IMR-90 (cell line): Measurements from ENCODE around the gene ADGRG7. TPM values are rescaled to one million over a fixed set of nuclear protein-coding genes. Genes with fewer than 3 reads are reported as not detected.

ENCODE experiments used
- ATAC-seq: fragments of 200-7000 bp; cut with Tn5 transposase; 2 replicates; pipeline ENCODE4 v1.9.1; 2020; ENCODE audit warnings: low read depth, mild to moderate bottlenecking, moderate library complexity
- BruUV-seq: library from RNA; stranded (reverse); fragments of 400-500 nt; replicated peaks from 2 replicates; lab custom pipeline; 2021; lab: Mats Ljungman, UMichigan
- CTCF ChIA-PET: fragments of 300-600 bp; formaldehyde crosslinking; extraction: SDS; loops from one replicate; lab custom pipeline; 2021; ENCODE audit warnings: antibody characterized with exemption; lab: Yijun Ruan, JAX
- POLR2A ChIA-PET: fragments of 300-600 bp; sonication (Branson Sonifier 250); formaldehyde crosslinking; loops from one replicate; lab custom pipeline; 2022; ENCODE audit warnings: antibody characterized with exemption; ENCODE audit not compliant: unreplicated experiment; lab: Charles Lee
- DNase-seq: peaks from one replicate; pipeline ENCODE4 v3.0.0; 2013
- H2AFZ ChIP-seq: replicated peaks from 2 replicates; pipeline ENCODE3; 2013; ENCODE audit warnings: low read length, mild to moderate bottlenecking; ENCODE audit not compliant: poor library complexity
- H2AK5ac ChIP-seq: 2 replicates; pipeline ENCODE4 v1.6.1; 2013; ENCODE audit warnings: low read depth, low read length, inconsistent platforms
- H2AK9ac ChIP-seq: replicated peaks from 2 replicates; pipeline ENCODE3; 2013; ENCODE audit warnings: mild to moderate bottlenecking, low read depth, low read length, moderate library complexity; ENCODE audit not compliant: poor library complexity
- H2BK120ac ChIP-seq: 2 replicates; pipeline ENCODE4 v1.6.1; 2013; ENCODE audit warnings: low read depth, low read length, inconsistent platforms
- H2BK15ac ChIP-seq: 3 replicates; pipeline ENCODE4 v1.6.1; 2013; ENCODE audit warnings: low read depth, low read length, inconsistent platforms
- H2BK20ac ChIP-seq: 2 replicates; pipeline ENCODE4 v1.6.1; 2013; ENCODE audit warnings: low read depth, mild to moderate bottlenecking, inconsistent platforms, low read length, moderate library complexity
- H2BK5ac ChIP-seq: 2 replicates; pipeline ENCODE4 v1.6.1; 2013; ENCODE audit warnings: mild to moderate bottlenecking, low read depth, low read length, inconsistent platforms; ENCODE audit not compliant: poor library complexity, severe bottlenecking
- H3K14ac ChIP-seq: replicated peaks from 2 replicates; pipeline ENCODE4 v1.6.1; 2013; ENCODE audit warnings: low read depth, low read length, inconsistent platforms
- H3K18ac ChIP-seq: 2 replicates; pipeline ENCODE4 v1.6.1; 2013; ENCODE audit warnings: low read depth, low read length, control low read depth
- H3K23ac ChIP-seq: 2 replicates; pipeline ENCODE4 v1.6.1; 2013; ENCODE audit warnings: low read depth, low read length, inconsistent platforms
- H3K27ac ChIP-seq: 2 replicates; pipeline ENCODE4 v1.5.1; 2013; ENCODE audit warnings: mild to moderate bottlenecking, control low read depth, low read length; ENCODE audit not compliant: insufficient read depth
- H3K27me3 ChIP-seq: 2 replicates; pipeline ENCODE4 v1.6.1; 2013; ENCODE audit warnings: low read length; ENCODE audit not compliant: control insufficient read depth, insufficient read depth
- H3K36me3 ChIP-seq: 2 replicates; pipeline ENCODE4 v1.6.1; 2013; ENCODE audit warnings: low read length, mixed read lengths; ENCODE audit not compliant: control insufficient read depth, insufficient read depth
- H3K4ac ChIP-seq: 2 replicates; pipeline ENCODE4 v1.6.1; 2013; ENCODE audit warnings: low read depth, low read length, inconsistent platforms
- H3K4me1 ChIP-seq: 2 replicates; pipeline ENCODE4 v1.6.1; 2013; ENCODE audit warnings: low read length, mixed read lengths; ENCODE audit not compliant: control insufficient read depth, insufficient read depth
- H3K4me2 ChIP-seq: 2 replicates; pipeline ENCODE4 v1.6.1; 2013; ENCODE audit warnings: low read depth, mild to moderate bottlenecking, control low read depth, low read length, moderate library complexity
- H3K4me3 ChIP-seq: 2 replicates; pipeline ENCODE4 v1.5.1; 2013; ENCODE audit warnings: low read depth, mild to moderate bottlenecking, control low read depth, low read length, moderate library complexity; ENCODE audit not compliant: insufficient read depth
- H3K56ac ChIP-seq: 2 replicates; pipeline ENCODE4 v1.6.1; 2013; ENCODE audit warnings: low read length, inconsistent platforms; ENCODE audit not compliant: insufficient read depth; ENCODE audit errors: extremely low read depth
- H3K79me1 ChIP-seq, 2 experiments: 2 replicates each; pipeline ENCODE4 v1.6.1; 2013; ENCODE audit warnings: low read length in 2 of 2, inconsistent platforms in 1 of 2, low read depth in 1 of 2
- H3K9ac ChIP-seq: 2 replicates; pipeline ENCODE4 v1.6.1; 2013; ENCODE audit warnings: low read depth, low read length, control low read depth
- H3K9me1 ChIP-seq: 2 replicates; pipeline ENCODE4 v1.6.1; 2013; ENCODE audit warnings: low read length, inconsistent platforms; ENCODE audit not compliant: insufficient read depth
- H3K9me3 ChIP-seq: 2 replicates; pipeline ENCODE4 v1.6.1; 2013; ENCODE audit warnings: low read length; ENCODE audit not compliant: control insufficient read depth, insufficient read depth
- H4K20me1 ChIP-seq: 2 replicates; pipeline ENCODE4 v1.6.1; 2013; ENCODE audit warnings: low read length, inconsistent platforms; ENCODE audit not compliant: insufficient read depth
- H4K5ac ChIP-seq: 2 replicates; pipeline ENCODE4 v1.6.1; 2013; ENCODE audit warnings: mild to moderate bottlenecking, low read depth, low read length, control low read depth
- H4K8ac ChIP-seq, 2 experiments: 2 replicates each; pipeline ENCODE4 v1.6.1; 2013; ENCODE audit warnings: low read depth in 2 of 2, low read length in 2 of 2, control low read depth in 1 of 2, inconsistent platforms in 1 of 2
- H4K91ac ChIP-seq: 2 replicates; pipeline ENCODE4 v1.6.1; 2013; ENCODE audit warnings: low read depth, low read length, inconsistent platforms; ENCODE audit not compliant: insufficient read depth
- BHLHE40 ChIP-seq: fragments of 150-350 bp; IDR thresholded peaks from 2 replicates; pipeline ENCODE4 v1.6.1; 2016; ENCODE audit warnings: mild to moderate bottlenecking, low read depth, low read length
- CEBPB ChIP-seq: IDR thresholded peaks from 2 replicates; pipeline ENCODE4 v1.6.1; 2012; ENCODE audit warnings: low read depth, low read length, improper control_type of control experiment
- CHD1 ChIP-seq: IDR thresholded peaks from 2 replicates; pipeline ENCODE4 v1.6.1; 2012; ENCODE audit warnings: low read depth, low read length, improper control_type of control experiment
- CTCF ChIP-seq: conservative IDR thresholded peaks from 2 replicates; pipeline ENCODE4 v1.5.1; 2012; ENCODE audit warnings: mild to moderate bottlenecking, low read depth, low read length, improper control_type of control experiment
- FOS ChIP-seq: fragments of 150-350 bp; IDR thresholded peaks from 2 replicates; pipeline ENCODE4 v1.6.1; 2016; ENCODE audit warnings: low read depth, low read length
- MAFK ChIP-seq: IDR thresholded peaks from 2 replicates; pipeline ENCODE4 v1.6.1; 2012; ENCODE audit warnings: low read depth, low read length, improper control_type of control experiment
- MAZ ChIP-seq: IDR thresholded peaks from 2 replicates; pipeline ENCODE4 v1.6.1; 2012; ENCODE audit warnings: low read depth, mild to moderate bottlenecking, low read length, improper control_type of control experiment, moderate library complexity, borderline replicate concordance
- MXI1 ChIP-seq: IDR thresholded peaks from 2 replicates; pipeline ENCODE4 v1.6.1; 2012; ENCODE audit warnings: low read depth, mild to moderate bottlenecking, low read length, moderate library complexity, borderline replicate concordance
- NFE2L2 ChIP-seq: fragments of 150-350 bp; IDR thresholded peaks from 2 replicates; pipeline ENCODE4 v1.6.1; 2016; ENCODE audit warnings: low read depth, mild to moderate bottlenecking, low read length
- POLR2A ChIP-seq: IDR thresholded peaks from 2 replicates; pipeline ENCODE4 v1.6.1; 2012; ENCODE audit warnings: mild to moderate bottlenecking, low read depth, low read length
- RAD21 ChIP-seq: IDR thresholded peaks from 2 replicates; pipeline ENCODE4 v1.6.1; 2012; ENCODE audit warnings: low read length, improper control_type of control experiment
- RCOR1 ChIP-seq: IDR thresholded peaks from 2 replicates; pipeline ENCODE4 v1.6.1; 2012; ENCODE audit warnings: mild to moderate bottlenecking, low read length, improper control_type of control experiment; ENCODE audit not compliant: insufficient replicate concordance
- RFX5 ChIP-seq: IDR thresholded peaks from 2 replicates; pipeline ENCODE4 v1.8.0; 2012; ENCODE audit warnings: low read depth, mild to moderate bottlenecking, low read length, moderate library complexity
- SMC3 ChIP-seq: fragments of 150-350 bp; IDR thresholded peaks from 2 replicates; pipeline ENCODE4 v1.6.1; 2016; ENCODE audit warnings: low read depth, mild to moderate bottlenecking, antibody characterized with exemption, low read length, moderate library complexity
- USF2 ChIP-seq: fragments of 150-350 bp; IDR thresholded peaks from 2 replicates; pipeline ENCODE4 v1.6.1; 2017; ENCODE audit warnings: mild to moderate bottlenecking, antibody characterized with exemption, low read length, low read depth
- WGBS, 2 experiments: methylation state at CpG; one replicate each; pipeline versions ENCODE4 v1.1.5 to v1.1.7; 2013; ENCODE audit warnings: missing lambda C conversion rate in 2 of 2; ENCODE audit not compliant: insufficient read length in 1 of 2; ENCODE audit errors: extremely low coverage in 2 of 2; 5-methylcytosine and 5-hydroxymethylcytosine counted together
- dilution Hi-C: fragments of 300-500 bp; cut with HindIII; formaldehyde crosslinking; loops from one replicate; pipeline ENCODE4 v1.14.3; 2018; ENCODE audit warnings: low sequenced_read_pairs; ENCODE audit not compliant: unreplicated experiment
- in situ Hi-C: fragments of 300-500 bp; cut with MboI; formaldehyde crosslinking; loops from 3 replicates; pipeline ENCODE4 v1.14.3; 2019; ENCODE audit warnings: low sequenced_read_pairs, inconsistent platforms, mixed read lengths
- intact Hi-C: fragments of 100-400 bp; cut with micrococcal nuclease; formaldehyde crosslinking; loops from 2 replicates; pipeline ENCODE4 v1.10.0; 2022
- polyA plus RNA-seq, 3 experiments: library from polyadenylated mRNA; depleted of rRNA; stranded (reverse); fragments of >200 nt; gene quantifications; 2 replicates each; pipeline ENCODE4 v1.2.3, GENCODE V29; 2012; ENCODE audit warnings: low replicate concordance in 1 of 3
- total RNA-seq: library from RNA; depleted of rRNA; stranded (reverse); fragments of >200 nt; gene quantifications from 2 replicates; pipeline ENCODE4 v1.2.3, GENCODE V29; 2012
- TF ChIP-seq, protein P1 (sequence below): fragments of 150-350 bp; IDR thresholded peaks from 2 replicates; pipeline ENCODE4 v1.6.1; 2016; ENCODE audit warnings: low read depth, mild to moderate bottlenecking, low read length, moderate library complexity, borderline replicate concordance

The ADGRG7 gene
- total and polyA plus RNA-seq, 2 of the 4 experiments (the other 2 are of a cell fraction), result not detected

DNA sequence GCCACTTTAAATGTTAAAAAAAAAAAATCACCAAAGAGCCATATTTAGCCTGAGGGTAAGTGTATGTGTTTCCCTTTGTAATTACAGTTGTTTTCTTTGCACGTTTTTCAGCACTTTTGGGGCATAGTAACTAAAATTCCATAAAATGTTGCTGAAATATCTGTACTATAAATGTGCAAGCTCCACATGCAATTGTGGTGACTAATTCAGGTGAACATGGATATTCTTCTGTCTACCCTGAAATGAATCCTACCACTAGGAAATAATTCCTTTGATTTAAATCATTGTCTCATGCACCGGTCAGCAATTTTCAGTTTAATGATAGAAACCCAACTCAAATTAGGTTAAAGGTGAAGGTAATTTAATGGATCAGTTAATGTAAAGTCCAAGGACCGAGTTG, 86.8 kb downstream of the ADGRG7 start:
- no peak overlapping the region for H3K18ac ChIP-seq
- H3K27me3 ChIP-seq, result peaks cover 31% of the 10 kb centered on the region
- no peak overlapping the region for H3K4me2 ChIP-seq
- no peaks in the 10 kb centered on the region for H3K79me1 ChIP-seq
- ChIA-PET CTCF (no interaction called here), POLR2A (no interaction called here)
- H2BK5ac ChIP-seq, result no peak overlapping the region
- H4K8ac ChIP-seq, result no peak overlapping the region
- H4K20me1 ChIP-seq, result no peaks in the 10 kb centered on the region
- H3K4me3 ChIP-seq, result no peak overlapping the region
- no peak overlapping the region for H4K91ac ChIP-seq
- H4K5ac ChIP-seq, result no peak overlapping the region
- H3K9me1 ChIP-seq, result no peaks in the 10 kb centered on the region
- no CpG with 5 or more reads among the region's 3 CpGs for whole genome bisulfite sequencing, 2 experiments
- H2BK120ac ChIP-seq, result no peak overlapping the region
- H2BK15ac ChIP-seq, result no peak overlapping the region
- no peak overlapping the region for H3K27ac ChIP-seq
- no peak overlapping the region for H3K4ac ChIP-seq
- H3K4me1 ChIP-seq, result no peaks in the 10 kb centered on the region
- no TSS peak for BruUV-seq
- H2AK9ac ChIP-seq, result no peak overlapping the region
- no peak overlapping the region for H2AK5ac ChIP-seq
- H3K56ac ChIP-seq, result no peak overlapping the region
- no peak overlapping the region for H2BK20ac ChIP-seq
- H3K23ac ChIP-seq, result no peak overlapping the region
- TF ChIP-seq POLR2A, result no peak
- no peak for TF ChIP-seq RFX5
- no peak for TF ChIP-seq FOS
- no peak for TF ChIP-seq MAFK
- no peak for TF ChIP-seq CTCF
- TF ChIP-seq BHLHE40, result no peak
- no peak for TF ChIP-seq CHD1
- TF ChIP-seq MXI1, result no peak
- no peak for TF ChIP-seq USF2
- TF ChIP-seq, protein P1, sequence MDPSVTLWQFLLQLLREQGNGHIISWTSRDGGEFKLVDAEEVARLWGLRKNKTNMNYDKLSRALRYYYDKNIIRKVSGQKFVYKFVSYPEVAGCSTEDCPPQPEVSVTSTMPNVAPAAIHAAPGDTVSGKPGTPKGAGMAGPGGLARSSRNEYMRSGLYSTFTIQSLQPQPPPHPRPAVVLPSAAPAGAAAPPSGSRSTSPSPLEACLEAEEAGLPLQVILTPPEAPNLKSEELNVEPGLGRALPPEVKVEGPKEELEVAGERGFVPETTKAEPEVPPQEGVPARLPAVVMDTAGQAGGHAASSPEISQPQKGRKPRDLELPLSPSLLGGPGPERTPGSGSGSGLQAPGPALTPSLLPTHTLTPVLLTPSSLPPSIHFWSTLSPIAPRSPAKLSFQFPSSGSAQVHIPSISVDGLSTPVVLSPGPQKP, result no peak
- no peak for TF ChIP-seq MAZ
- no peak for TF ChIP-seq NFE2L2
- TF ChIP-seq CEBPB, result no peak
- TF ChIP-seq RCOR1, result no peak
- no peak for TF ChIP-seq RAD21
- TF ChIP-seq SMC3, result no peak
- no peaks in the 10 kb centered on the region for H3K36me3 ChIP-seq
- DNase-seq (no peak), ATAC-seq (no peak)
- dilution Hi-C loops (no loop called here), in situ Hi-C loops (no loop called here), intact Hi-C loops (no loop called here)
- no peak overlapping the region for H2AFZ ChIP-seq
- 0 out of 2 replicates have a peak, but pooled peaks cover 2% of the 10 kb centered on the region for H3K9me3 ChIP-seq
- no peak overlapping the region for H3K9ac ChIP-seq
- H3K14ac ChIP-seq, result no peak overlapping the region
